Bronchial epithelial cell (primary cell): ENCODE data around the gene ASPG. TPM values are rescaled to one million over a fixed set of nuclear protein-coding genes. Genes with fewer than 3 reads are reported as not detected.

Experiments used
- DNase-seq: peaks from one replicate; pipeline ENCODE4 v3.0.0-alpha.2; 2010; ENCODE audit warnings: low read depth
- FAIRE-seq: peaks from 2 replicates; lab custom pipeline; 2011; peaks lifted over from hg19 to GRCh38; lab: Jason Lieb, UNC
- H3K27me3 ChIP-seq: 2 replicates; pipeline ENCODE4 v1.5.1; 2011; ENCODE audit warnings: low read length; ENCODE audit not compliant: control insufficient read depth, insufficient read depth
- H3K36me3 ChIP-seq: 2 replicates; pipeline ENCODE4 v1.5.1; 2011; ENCODE audit warnings: low read length; ENCODE audit not compliant: control insufficient read depth, insufficient read depth
- H3K4me3 ChIP-seq: 2 replicates; pipeline ENCODE4 v1.5.1; 2011; ENCODE audit warnings: mild to moderate bottlenecking, low read depth, low read length, control low read depth
- total RNA-seq: library from RNA; depleted of rRNA; stranded (reverse); fragments of >200 nt; gene quantifications from 2 replicates; pipeline ENCODE4 v1.2.1, GENCODE V29; 2014
- TF ChIP-seq, protein P1 (sequence below): IDR thresholded peaks from 2 replicates; pipeline ENCODE4 v1.5.1; 2011; ENCODE audit warnings: mild to moderate bottlenecking, moderate library complexity, low read length, control low read depth, inconsistent platforms; ENCODE audit not compliant: insufficient read depth, severe bottlenecking

The ASPG gene
- total RNA-seq, 1 donor from 2014 or later: 0.53 TPM

DNA sequence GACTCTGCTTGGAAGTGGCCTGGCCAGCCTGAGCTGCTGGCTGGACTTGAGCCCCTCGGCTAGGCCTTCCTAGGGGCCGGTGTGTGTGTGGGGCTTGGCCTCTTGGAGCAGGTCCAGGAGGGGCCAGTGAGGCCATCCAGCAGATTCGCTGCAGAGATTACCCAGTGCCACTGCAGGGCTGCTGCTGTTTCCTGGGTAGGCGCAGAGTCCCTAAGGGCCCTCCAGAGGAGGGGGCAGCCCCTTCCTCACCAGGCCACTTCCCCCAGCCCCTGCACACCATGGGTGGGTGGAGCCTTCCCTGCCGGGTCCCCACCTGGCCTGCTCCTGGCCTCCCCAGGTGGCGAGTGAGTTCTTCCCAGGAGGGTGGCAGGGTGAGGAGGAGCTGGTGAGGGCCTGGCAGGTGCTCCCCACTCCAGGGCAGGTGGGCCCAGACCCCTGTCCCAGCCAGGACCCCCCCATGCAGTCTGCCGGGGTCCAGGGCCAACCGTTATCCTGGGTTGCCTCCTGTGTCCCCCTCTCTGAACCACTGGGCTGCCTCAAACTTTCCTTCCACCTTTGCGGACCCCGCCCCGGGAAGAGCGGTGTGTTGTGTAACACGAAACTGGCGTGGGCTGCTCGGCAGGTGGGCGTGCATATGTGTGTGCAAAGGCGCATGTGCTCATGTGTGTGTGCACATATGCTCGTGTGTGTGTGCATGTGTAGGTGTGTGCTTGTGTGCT, 25.1 kb downstream of the ASPG start:
- Histone ChIP-seq H3K27me3 (peaks cover 1% of the 10 kb centered on the region), H3K36me3 (no peaks in the 10 kb centered on the region), H3K4me3 (no peak overlapping the region)
- peak; percentile 7 for FAIRE-seq
- peak; percentile 9 for DNase-seq
- TF ChIP-seq, protein P1, sequence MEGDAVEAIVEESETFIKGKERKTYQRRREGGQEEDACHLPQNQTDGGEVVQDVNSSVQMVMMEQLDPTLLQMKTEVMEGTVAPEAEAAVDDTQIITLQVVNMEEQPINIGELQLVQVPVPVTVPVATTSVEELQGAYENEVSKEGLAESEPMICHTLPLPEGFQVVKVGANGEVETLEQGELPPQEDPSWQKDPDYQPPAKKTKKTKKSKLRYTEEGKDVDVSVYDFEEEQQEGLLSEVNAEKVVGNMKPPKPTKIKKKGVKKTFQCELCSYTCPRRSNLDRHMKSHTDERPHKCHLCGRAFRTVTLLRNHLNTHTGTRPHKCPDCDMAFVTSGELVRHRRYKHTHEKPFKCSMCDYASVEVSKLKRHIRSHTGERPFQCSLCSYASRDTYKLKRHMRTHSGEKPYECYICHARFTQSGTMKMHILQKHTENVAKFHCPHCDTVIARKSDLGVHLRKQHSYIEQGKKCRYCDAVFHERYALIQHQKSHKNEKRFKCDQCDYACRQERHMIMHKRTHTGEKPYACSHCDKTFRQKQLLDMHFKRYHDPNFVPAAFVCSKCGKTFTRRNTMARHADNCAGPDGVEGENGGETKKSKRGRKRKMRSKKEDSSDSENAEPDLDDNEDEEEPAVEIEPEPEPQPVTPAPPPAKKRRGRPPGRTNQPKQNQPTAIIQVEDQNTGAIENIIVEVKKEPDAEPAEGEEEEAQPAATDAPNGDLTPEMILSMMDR: no peak

DNA sequence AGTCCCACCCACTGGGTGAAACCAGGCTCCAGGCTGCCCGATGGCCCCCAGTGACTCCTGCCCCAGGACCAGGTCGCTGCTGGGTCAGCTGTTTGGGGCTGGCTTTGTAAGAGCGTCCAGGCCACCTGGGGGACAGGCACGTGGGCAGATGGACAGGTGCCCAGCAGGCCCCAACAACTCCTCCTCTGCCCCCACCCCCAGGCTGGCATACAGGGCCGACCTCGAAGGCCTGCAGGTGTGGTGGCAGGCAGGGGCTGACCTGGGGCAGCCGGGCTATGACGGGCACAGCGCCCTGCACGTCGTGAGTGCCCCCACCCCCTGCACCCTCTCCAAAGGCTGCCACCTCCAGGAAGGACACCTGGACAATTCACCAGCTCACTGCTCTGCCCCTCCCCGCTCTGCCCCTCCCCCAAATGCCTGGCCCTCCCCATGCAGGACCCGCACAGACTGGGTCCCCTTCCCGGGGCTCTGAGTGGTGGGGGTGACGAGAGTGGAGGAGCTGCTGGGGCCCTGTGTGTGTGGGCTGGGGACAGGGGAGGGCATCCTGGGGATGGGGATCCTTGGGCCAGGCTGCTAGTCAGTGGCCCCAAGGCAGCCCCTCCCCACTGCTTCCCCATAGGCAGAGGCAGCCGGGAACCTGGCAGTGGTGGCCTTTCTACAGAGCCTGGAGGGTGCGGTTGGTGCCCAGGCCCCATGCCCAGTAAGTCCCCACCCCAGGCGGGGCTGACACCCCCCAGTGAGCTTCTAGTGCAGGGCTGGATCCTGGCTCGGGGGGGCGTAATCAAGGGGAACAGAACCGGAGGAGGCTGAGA, 26.0 kb downstream of the ASPG start:
- FAIRE-seq: no peak
- Histone ChIP-seq H3K4me3 (no peak overlapping the region), H3K27me3 (peaks cover 1% of the 10 kb centered on the region), H3K36me3 (no peaks in the 10 kb centered on the region)
- TF ChIP-seq, protein P1: no peak
- no peak for DNase-seq

DNA sequence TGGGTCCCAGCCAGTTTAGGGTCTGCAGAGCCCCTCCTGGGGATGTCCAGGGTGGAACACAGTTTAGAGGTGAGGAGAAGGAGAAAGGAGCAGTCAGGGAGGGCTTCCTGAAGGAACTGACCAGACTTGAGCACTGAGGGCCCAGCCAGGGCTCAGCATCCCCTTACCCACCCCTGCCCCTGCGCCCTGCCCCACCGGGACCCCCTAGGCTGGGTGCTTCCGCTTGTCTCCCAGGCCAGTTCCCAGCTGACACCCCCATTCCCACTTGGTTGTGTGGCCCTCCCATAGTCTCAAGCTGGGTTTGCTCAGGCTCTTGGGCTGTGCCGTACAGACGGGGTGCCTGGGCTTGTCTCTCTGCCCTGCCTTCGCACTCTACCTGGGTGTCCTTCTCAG, 26.6 kb downstream of the ASPG start:
- TF ChIP-seq, protein P1: no peak
- Histone ChIP-seq H3K36me3 (no peaks in the 10 kb centered on the region), H3K27me3 (peaks cover 1% of the 10 kb centered on the region), H3K4me3 (no peak overlapping the region)
- DNase-seq (no peak), FAIRE-seq (no peak)

DNA sequence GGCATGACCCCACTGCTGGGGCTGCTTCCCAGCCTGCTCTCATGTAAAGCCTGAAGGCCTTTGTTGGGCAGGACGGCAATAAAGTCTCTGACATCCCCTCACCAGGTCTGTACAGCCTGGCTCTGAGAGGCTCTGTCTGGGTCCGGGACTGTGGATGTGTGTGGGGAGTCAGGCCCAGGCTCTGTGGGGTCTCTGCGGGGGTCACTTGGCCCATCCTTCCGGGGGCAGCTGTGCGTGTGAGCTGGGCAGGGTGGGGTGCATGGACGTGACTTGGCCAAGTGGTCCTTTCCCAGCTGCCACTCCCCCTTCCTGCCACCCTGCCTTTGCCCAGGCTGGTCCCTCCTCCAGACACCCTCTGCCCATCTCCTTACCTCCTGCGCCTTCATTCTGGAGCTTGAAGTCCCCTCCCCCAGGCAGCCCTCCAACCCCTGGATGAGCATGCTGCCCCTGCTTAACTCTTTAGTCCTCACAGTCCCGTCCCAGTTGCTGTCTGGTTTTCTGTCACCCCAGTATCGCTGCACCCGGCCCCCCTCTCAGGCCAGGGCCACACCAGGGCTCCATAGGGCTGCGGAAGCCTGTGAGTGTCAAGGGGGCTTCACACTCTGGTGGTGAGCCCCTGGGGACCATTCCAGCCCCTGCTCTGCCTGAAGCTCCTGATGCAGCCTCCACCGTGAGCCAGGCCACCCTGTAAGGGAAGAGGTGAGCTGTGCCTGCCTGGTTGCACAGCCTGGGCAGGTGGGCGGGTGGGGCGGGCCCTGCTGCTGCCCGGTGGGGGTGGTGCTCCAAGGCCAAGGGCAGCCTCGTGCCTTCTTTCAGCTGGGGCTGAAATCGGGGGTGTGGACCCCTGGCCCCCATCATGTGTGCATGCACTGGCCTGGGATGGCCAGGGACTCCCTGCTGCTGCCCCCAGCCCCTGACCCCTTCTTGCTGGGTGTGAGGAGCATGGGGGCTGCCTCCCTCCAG, 27.4 kb downstream of the ASPG start:
- DNase-seq: no peak
- Histone ChIP-seq H3K4me3 (no peak overlapping the region), H3K27me3 (peaks cover 1% of the 10 kb centered on the region), H3K36me3 (no peaks in the 10 kb centered on the region)
- no peak for FAIRE-seq
- TF ChIP-seq, protein P1: no peak

DNA sequence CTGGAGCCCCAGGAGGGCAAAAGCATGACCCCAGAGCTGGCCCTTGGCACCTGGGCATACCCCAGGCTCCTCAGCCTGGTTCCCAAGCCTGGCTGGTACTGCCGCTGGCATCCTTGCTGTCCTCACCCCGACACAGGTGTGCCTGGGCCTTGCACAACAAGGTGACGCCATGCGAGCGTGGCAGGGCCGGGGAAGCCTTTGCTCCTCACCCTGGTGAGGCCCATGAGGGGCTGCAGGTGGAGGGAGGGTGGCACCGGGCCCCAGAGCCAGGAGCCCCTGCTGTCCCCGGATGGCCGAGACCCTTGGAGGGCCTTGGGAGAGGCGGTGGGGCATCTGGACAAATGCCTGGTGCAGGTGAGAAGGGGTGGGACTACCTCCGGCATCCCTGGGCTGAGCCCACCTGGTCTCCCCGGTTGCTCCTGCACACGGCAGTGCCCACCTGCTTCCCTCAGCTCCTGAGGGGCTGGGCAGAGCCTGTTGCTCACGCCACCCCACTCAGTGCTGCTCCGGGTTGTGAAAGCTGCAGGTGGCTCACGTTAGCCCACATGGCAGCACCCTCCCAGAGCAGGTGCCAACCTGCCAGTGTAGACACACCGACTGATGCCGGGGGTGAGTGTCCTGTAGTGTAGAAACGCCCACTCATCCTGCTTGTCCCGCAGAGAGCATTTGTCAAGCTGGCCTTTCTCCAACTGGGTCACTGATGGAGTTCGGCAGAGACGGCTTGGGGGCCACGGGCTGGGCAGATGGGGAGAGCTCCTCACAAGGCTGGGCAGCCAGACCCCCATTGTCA, 28.3 kb downstream of the ASPG start:
- no peak for FAIRE-seq
- DNase-seq: peak; percentile 41
- peaks cover 1% of the 10 kb centered on the region for H3K27me3 ChIP-seq
- TF ChIP-seq, protein P1: no peak
- H3K4me3 ChIP-seq: no peak overlapping the region
- no peaks in the 10 kb centered on the region for H3K36me3 ChIP-seq
